IMR-90 (cell line): ENCODE measurements around the gene SEZ6L. TPM values are rescaled to one million over a fixed set of nuclear protein-coding genes. Genes with fewer than 3 reads are reported as not detected.

Experiments used
- ATAC-seq: fragments of 200-7000 bp; cut with Tn5 transposase; 2 replicates; pipeline ENCODE4 v1.9.1; 2020; ENCODE audit warnings: low read depth, mild to moderate bottlenecking, moderate library complexity
- BruUV-seq: library from RNA; stranded (reverse); fragments of 400-500 nt; replicated peaks from 2 replicates; lab custom pipeline; 2021; lab: Mats Ljungman, UMichigan
- CTCF ChIA-PET: fragments of 300-600 bp; formaldehyde crosslinking; extraction: SDS; loops from one replicate; lab custom pipeline; 2021; ENCODE audit warnings: antibody characterized with exemption; lab: Yijun Ruan, JAX
- POLR2A ChIA-PET: fragments of 300-600 bp; sonication (Branson Sonifier 250); formaldehyde crosslinking; loops from one replicate; lab custom pipeline; 2022; ENCODE audit warnings: antibody characterized with exemption; ENCODE audit not compliant: unreplicated experiment; lab: Charles Lee
- DNase-seq: peaks from one replicate; pipeline ENCODE4 v3.0.0; 2013
- H2AFZ ChIP-seq: replicated peaks from 2 replicates; pipeline ENCODE3; 2013; ENCODE audit warnings: low read length, mild to moderate bottlenecking; ENCODE audit not compliant: poor library complexity
- H2AK5ac ChIP-seq: 2 replicates; pipeline ENCODE4 v1.6.1; 2013; ENCODE audit warnings: low read depth, low read length, inconsistent platforms
- H2AK9ac ChIP-seq: replicated peaks from 2 replicates; pipeline ENCODE3; 2013; ENCODE audit warnings: mild to moderate bottlenecking, low read depth, low read length, moderate library complexity; ENCODE audit not compliant: poor library complexity
- H2BK120ac ChIP-seq: 2 replicates; pipeline ENCODE4 v1.6.1; 2013; ENCODE audit warnings: low read depth, low read length, inconsistent platforms
- H2BK15ac ChIP-seq: 3 replicates; pipeline ENCODE4 v1.6.1; 2013; ENCODE audit warnings: low read depth, low read length, inconsistent platforms
- H2BK20ac ChIP-seq: 2 replicates; pipeline ENCODE4 v1.6.1; 2013; ENCODE audit warnings: low read depth, mild to moderate bottlenecking, inconsistent platforms, low read length, moderate library complexity
- H2BK5ac ChIP-seq: 2 replicates; pipeline ENCODE4 v1.6.1; 2013; ENCODE audit warnings: mild to moderate bottlenecking, low read depth, low read length, inconsistent platforms; ENCODE audit not compliant: poor library complexity, severe bottlenecking
- H3K14ac ChIP-seq: replicated peaks from 2 replicates; pipeline ENCODE4 v1.6.1; 2013; ENCODE audit warnings: low read depth, low read length, inconsistent platforms
- H3K18ac ChIP-seq: 2 replicates; pipeline ENCODE4 v1.6.1; 2013; ENCODE audit warnings: low read depth, low read length, control low read depth
- H3K23ac ChIP-seq: 2 replicates; pipeline ENCODE4 v1.6.1; 2013; ENCODE audit warnings: low read depth, low read length, inconsistent platforms
- H3K27ac ChIP-seq: 2 replicates; pipeline ENCODE4 v1.5.1; 2013; ENCODE audit warnings: mild to moderate bottlenecking, control low read depth, low read length; ENCODE audit not compliant: insufficient read depth
- H3K27me3 ChIP-seq: 2 replicates; pipeline ENCODE4 v1.6.1; 2013; ENCODE audit warnings: low read length; ENCODE audit not compliant: control insufficient read depth, insufficient read depth
- H3K36me3 ChIP-seq: 2 replicates; pipeline ENCODE4 v1.6.1; 2013; ENCODE audit warnings: low read length, mixed read lengths; ENCODE audit not compliant: control insufficient read depth, insufficient read depth
- H3K4ac ChIP-seq: 2 replicates; pipeline ENCODE4 v1.6.1; 2013; ENCODE audit warnings: low read depth, low read length, inconsistent platforms
- H3K4me1 ChIP-seq: 2 replicates; pipeline ENCODE4 v1.6.1; 2013; ENCODE audit warnings: low read length, mixed read lengths; ENCODE audit not compliant: control insufficient read depth, insufficient read depth
- H3K4me2 ChIP-seq: 2 replicates; pipeline ENCODE4 v1.6.1; 2013; ENCODE audit warnings: low read depth, mild to moderate bottlenecking, control low read depth, low read length, moderate library complexity
- H3K4me3 ChIP-seq: 2 replicates; pipeline ENCODE4 v1.5.1; 2013; ENCODE audit warnings: low read depth, mild to moderate bottlenecking, control low read depth, low read length, moderate library complexity; ENCODE audit not compliant: insufficient read depth
- H3K56ac ChIP-seq: 2 replicates; pipeline ENCODE4 v1.6.1; 2013; ENCODE audit warnings: low read length, inconsistent platforms; ENCODE audit not compliant: insufficient read depth; ENCODE audit errors: extremely low read depth
- H3K79me1 ChIP-seq, 2 experiments: 2 replicates each; pipeline ENCODE4 v1.6.1; 2013; ENCODE audit warnings: low read length in 2 of 2, inconsistent platforms in 1 of 2, low read depth in 1 of 2
- H3K9ac ChIP-seq: 2 replicates; pipeline ENCODE4 v1.6.1; 2013; ENCODE audit warnings: low read depth, low read length, control low read depth
- H3K9me1 ChIP-seq: 2 replicates; pipeline ENCODE4 v1.6.1; 2013; ENCODE audit warnings: low read length, inconsistent platforms; ENCODE audit not compliant: insufficient read depth
- H3K9me3 ChIP-seq: 2 replicates; pipeline ENCODE4 v1.6.1; 2013; ENCODE audit warnings: low read length; ENCODE audit not compliant: control insufficient read depth, insufficient read depth
- H4K20me1 ChIP-seq: 2 replicates; pipeline ENCODE4 v1.6.1; 2013; ENCODE audit warnings: low read length, inconsistent platforms; ENCODE audit not compliant: insufficient read depth
- H4K5ac ChIP-seq: 2 replicates; pipeline ENCODE4 v1.6.1; 2013; ENCODE audit warnings: mild to moderate bottlenecking, low read depth, low read length, control low read depth
- H4K8ac ChIP-seq, 2 experiments: 2 replicates each; pipeline ENCODE4 v1.6.1; 2013; ENCODE audit warnings: low read depth in 2 of 2, low read length in 2 of 2, control low read depth in 1 of 2, inconsistent platforms in 1 of 2
- H4K91ac ChIP-seq: 2 replicates; pipeline ENCODE4 v1.6.1; 2013; ENCODE audit warnings: low read depth, low read length, inconsistent platforms; ENCODE audit not compliant: insufficient read depth
- CEBPB ChIP-seq: IDR thresholded peaks from 2 replicates; pipeline ENCODE4 v1.6.1; 2012; ENCODE audit warnings: low read depth, low read length, improper control_type of control experiment
- FOS ChIP-seq: fragments of 150-350 bp; IDR thresholded peaks from 2 replicates; pipeline ENCODE4 v1.6.1; 2016; ENCODE audit warnings: low read depth, low read length
- MAZ ChIP-seq: IDR thresholded peaks from 2 replicates; pipeline ENCODE4 v1.6.1; 2012; ENCODE audit warnings: low read depth, mild to moderate bottlenecking, low read length, improper control_type of control experiment, moderate library complexity, borderline replicate concordance
- NFE2L2 ChIP-seq: fragments of 150-350 bp; IDR thresholded peaks from 2 replicates; pipeline ENCODE4 v1.6.1; 2016; ENCODE audit warnings: low read depth, mild to moderate bottlenecking, low read length
- RCOR1 ChIP-seq: IDR thresholded peaks from 2 replicates; pipeline ENCODE4 v1.6.1; 2012; ENCODE audit warnings: mild to moderate bottlenecking, low read length, improper control_type of control experiment; ENCODE audit not compliant: insufficient replicate concordance
- RFX5 ChIP-seq: IDR thresholded peaks from 2 replicates; pipeline ENCODE4 v1.8.0; 2012; ENCODE audit warnings: low read depth, mild to moderate bottlenecking, low read length, moderate library complexity
- USF2 ChIP-seq: fragments of 150-350 bp; IDR thresholded peaks from 2 replicates; pipeline ENCODE4 v1.6.1; 2017; ENCODE audit warnings: mild to moderate bottlenecking, antibody characterized with exemption, low read length, low read depth
- WGBS, 2 experiments: methylation state at CpG; one replicate each; pipeline versions ENCODE4 v1.1.5 to v1.1.7; 2013; ENCODE audit warnings: missing lambda C conversion rate in 2 of 2; ENCODE audit not compliant: insufficient read length in 1 of 2; ENCODE audit errors: extremely low coverage in 2 of 2; 5-methylcytosine and 5-hydroxymethylcytosine counted together
- dilution Hi-C: fragments of 300-500 bp; cut with HindIII; formaldehyde crosslinking; loops from one replicate; pipeline ENCODE4 v1.14.3; 2018; ENCODE audit warnings: low sequenced_read_pairs; ENCODE audit not compliant: unreplicated experiment
- in situ Hi-C: fragments of 300-500 bp; cut with MboI; formaldehyde crosslinking; loops from 3 replicates; pipeline ENCODE4 v1.14.3; 2019; ENCODE audit warnings: low sequenced_read_pairs, inconsistent platforms, mixed read lengths
- intact Hi-C: fragments of 100-400 bp; cut with micrococcal nuclease; formaldehyde crosslinking; loops from 2 replicates; pipeline ENCODE4 v1.10.0; 2022
- polyA plus RNA-seq, 3 experiments: library from polyadenylated mRNA; depleted of rRNA; stranded (reverse); fragments of >200 nt; gene quantifications; 2 replicates each; pipeline ENCODE4 v1.2.3, GENCODE V29; 2012; ENCODE audit warnings: low replicate concordance in 1 of 3
- total RNA-seq: library from RNA; depleted of rRNA; stranded (reverse); fragments of >200 nt; gene quantifications from 2 replicates; pipeline ENCODE4 v1.2.3, GENCODE V29; 2012
- TF ChIP-seq, protein P1 (sequence below): conservative IDR thresholded peaks from 2 replicates; pipeline ENCODE4 v1.5.1; 2012; ENCODE audit warnings: mild to moderate bottlenecking, low read depth, low read length, improper control_type of control experiment

The SEZ6L gene
- total and polyA plus RNA-seq, 2 of the 4 experiments (the other 2 are of a cell fraction) = not detected

GRCh38 chr22:26196657-26197056 lies 27.4 kb downstream of the SEZ6L start:
- in situ Hi-C loops (no loop called here), intact Hi-C loops (no loop called here), dilution Hi-C loops (no loop called here)
- Histone ChIP-seq H3K36me3 (no peaks in the 10 kb centered on the region), H3K79me1 (no peaks in the 10 kb centered on the region), H2AFZ (no peak overlapping the region), H3K9me1 (no peaks in the 10 kb centered on the region), H2AK5ac (no peak overlapping the region), H3K4me1 (no peaks in the 10 kb centered on the region), H3K4ac (no peak overlapping the region), H3K56ac (no peak overlapping the region), H4K91ac (no peak overlapping the region), H3K27me3 (no peaks in the 10 kb centered on the region), H3K4me2 (no peak overlapping the region), H4K20me1 (no peaks in the 10 kb centered on the region), H2BK120ac (no peak overlapping the region), H3K14ac (no peak overlapping the region), H3K9me3 (no peaks in the 10 kb centered on the region; the same call in 1 of the 2 replicates), H2BK20ac (no peak overlapping the region), H4K8ac (no peak overlapping the region), H4K5ac (no peak overlapping the region), H2BK15ac (no peak overlapping the region), H3K23ac (no peak overlapping the region), H3K27ac (no peak overlapping the region), H2BK5ac (no peak overlapping the region), H3K9ac (no peak overlapping the region), H3K4me3 (no peak overlapping the region), H3K18ac (no peak overlapping the region), H2AK9ac (no peak overlapping the region)
- TF ChIP-seq, protein P1, sequence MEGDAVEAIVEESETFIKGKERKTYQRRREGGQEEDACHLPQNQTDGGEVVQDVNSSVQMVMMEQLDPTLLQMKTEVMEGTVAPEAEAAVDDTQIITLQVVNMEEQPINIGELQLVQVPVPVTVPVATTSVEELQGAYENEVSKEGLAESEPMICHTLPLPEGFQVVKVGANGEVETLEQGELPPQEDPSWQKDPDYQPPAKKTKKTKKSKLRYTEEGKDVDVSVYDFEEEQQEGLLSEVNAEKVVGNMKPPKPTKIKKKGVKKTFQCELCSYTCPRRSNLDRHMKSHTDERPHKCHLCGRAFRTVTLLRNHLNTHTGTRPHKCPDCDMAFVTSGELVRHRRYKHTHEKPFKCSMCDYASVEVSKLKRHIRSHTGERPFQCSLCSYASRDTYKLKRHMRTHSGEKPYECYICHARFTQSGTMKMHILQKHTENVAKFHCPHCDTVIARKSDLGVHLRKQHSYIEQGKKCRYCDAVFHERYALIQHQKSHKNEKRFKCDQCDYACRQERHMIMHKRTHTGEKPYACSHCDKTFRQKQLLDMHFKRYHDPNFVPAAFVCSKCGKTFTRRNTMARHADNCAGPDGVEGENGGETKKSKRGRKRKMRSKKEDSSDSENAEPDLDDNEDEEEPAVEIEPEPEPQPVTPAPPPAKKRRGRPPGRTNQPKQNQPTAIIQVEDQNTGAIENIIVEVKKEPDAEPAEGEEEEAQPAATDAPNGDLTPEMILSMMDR = no peak
- TF ChIP-seq RFX5 (no peak), MAZ (no peak), RCOR1 (no peak), FOS (no peak), NFE2L2 (no peak), USF2 (no peak), CEBPB (no peak)
- BruUV-seq = no TSS peak
- POLR2A ChIA-PET = no interaction called here
- DNase-seq (no peak), ATAC-seq (no peak)
- WGBS, 2 experiments = 24% methylated on average over 3 of the region's 3 CpGs; no CpG with 5 or more reads in 1 of the 2 experiments
- CTCF ChIA-PET = no interaction called here
